EH (cell line): ENCODE measurements around the gene CYBA.
"Not testable (repeated sequence)": the region's sequence is repeated elsewhere in the genome, so short reads cannot be mapped to it uniquely, and the experiment has no call there.

Experiments
- DNase-seq: peaks from one replicate; pipeline ENCODE4 v3.0.0-alpha.2; 2015; ENCODE audit warnings: low read depth

Gene CYBA

GRCh38 chr16:88686439-88687253, 35.8 kb upstream of the CYBA start, which contains the start of gene SNAI3:
SNAI3 (minus strand) TSS chr16:88686507; CDS start chr16:88686406, 101 bp downstream.
- peak; percentile 61 for DNase-seq

- DNase-seq = no peak
Measured at GRCh38 chr16:88686062-88686438, 35.2 kb upstream of the CYBA start.

- DNase-seq = peak; percentile 56
Measured at GRCh38 chr16:88685156-88686061, 34.6 kb upstream of the CYBA start.

- no peak for DNase-seq
Measured at GRCh38 chr16:88684569-88685155, 33.8 kb upstream of the CYBA start.

GRCh38 chr16:88681709-88682451, 31.0 kb upstream of the CYBA start:
- no peak for DNase-seq

- no peak for DNase-seq
Measured at GRCh38 chr16:88681084-88681680, 30.3 kb upstream of the CYBA start.

GRCh38 chr16:88680554-88681083, 29.8 kb upstream of the CYBA start:
- DNase-seq = no peak

GRCh38 chr16:88678224-88678979, 27.5 kb upstream of the CYBA start:
- DNase-seq = no peak

GRCh38 chr16:88677721-88678120, 26.9 kb upstream of the CYBA start:
- no peak for DNase-seq

GRCh38 chr16:88676502-88677242, 25.8 kb upstream of the CYBA start:
- DNase-seq = no peak

- DNase-seq = no peak
Measured at GRCh38 chr16:88673716-88674379, 23.0 kb upstream of the CYBA start.

GRCh38 chr16:88672776-88673175, 21.9 kb upstream of the CYBA start:
- DNase-seq = no peak

GRCh38 chr16:88671806-88672205, 21.0 kb upstream of the CYBA start:
- no peak for DNase-seq

- no peak for DNase-seq
Measured at GRCh38 chr16:88669980-88670379, 19.1 kb upstream of the CYBA start.

- not testable (repeated sequence) for DNase-seq
Measured at GRCh38 chr16:88669493-88669892, 18.6 kb upstream of the CYBA start.

- no peak for DNase-seq
Measured at GRCh38 chr16:88667461-88667860, 16.6 kb upstream of the CYBA start.

GRCh38 chr16:88665570-88665969, 14.7 kb upstream of the CYBA start:
- DNase-seq = no peak

- no peak for DNase-seq
Measured at GRCh38 chr16:88665148-88665547, 14.3 kb upstream of the CYBA start.
